Measurements from ENCODE around the gene CHST15. TPM values are rescaled to one million over a fixed set of nuclear protein-coding genes. Genes with fewer than 3 reads are reported as not detected.

CHST15 gene
- total RNA-seq, 1 donor from 2014 or later, result 27.0 TPM

DNA sequence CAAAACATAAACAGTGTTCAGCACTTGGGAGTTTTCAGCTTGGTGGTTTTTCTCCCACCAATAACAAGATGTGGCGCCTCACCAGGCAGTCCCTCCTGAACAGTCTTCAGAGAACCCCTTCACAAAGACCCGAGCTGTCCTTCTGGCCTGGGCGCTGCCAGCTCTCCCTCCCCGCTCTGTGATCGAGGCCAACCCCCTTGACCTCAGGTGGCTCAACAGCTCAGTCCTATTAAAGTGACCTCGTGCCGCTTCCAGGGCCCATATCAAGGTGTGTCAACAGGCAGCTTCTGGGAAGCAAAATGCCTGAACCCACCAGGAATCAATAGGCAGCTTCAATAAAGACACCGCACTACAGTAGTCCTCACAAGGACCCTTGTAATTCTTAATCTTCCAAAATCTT lies 63.3 kb downstream of the CHST15 start:
- intact Hi-C loops (cut with DNase I), result loop anchor here (10.0 kb wide), 1 partner anchor 55 kb away; no protein-coding TSS in a partner anchor
- DNase-seq (ENCODE audit: extremely low spot score in 2 of 2), result no peak
- TF ChIP-seq POLR2A (IDR thresholded peaks at IDR 0.05) (no peak), POLR2AphosphoS5 (IDR thresholded peaks at IDR 0.05; ENCODE audit: insufficient read depth in 1 of 2, low read depth in 1 of 2) (no peak)
- TF ChIP-seq, protein P1, sequence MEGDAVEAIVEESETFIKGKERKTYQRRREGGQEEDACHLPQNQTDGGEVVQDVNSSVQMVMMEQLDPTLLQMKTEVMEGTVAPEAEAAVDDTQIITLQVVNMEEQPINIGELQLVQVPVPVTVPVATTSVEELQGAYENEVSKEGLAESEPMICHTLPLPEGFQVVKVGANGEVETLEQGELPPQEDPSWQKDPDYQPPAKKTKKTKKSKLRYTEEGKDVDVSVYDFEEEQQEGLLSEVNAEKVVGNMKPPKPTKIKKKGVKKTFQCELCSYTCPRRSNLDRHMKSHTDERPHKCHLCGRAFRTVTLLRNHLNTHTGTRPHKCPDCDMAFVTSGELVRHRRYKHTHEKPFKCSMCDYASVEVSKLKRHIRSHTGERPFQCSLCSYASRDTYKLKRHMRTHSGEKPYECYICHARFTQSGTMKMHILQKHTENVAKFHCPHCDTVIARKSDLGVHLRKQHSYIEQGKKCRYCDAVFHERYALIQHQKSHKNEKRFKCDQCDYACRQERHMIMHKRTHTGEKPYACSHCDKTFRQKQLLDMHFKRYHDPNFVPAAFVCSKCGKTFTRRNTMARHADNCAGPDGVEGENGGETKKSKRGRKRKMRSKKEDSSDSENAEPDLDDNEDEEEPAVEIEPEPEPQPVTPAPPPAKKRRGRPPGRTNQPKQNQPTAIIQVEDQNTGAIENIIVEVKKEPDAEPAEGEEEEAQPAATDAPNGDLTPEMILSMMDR (IDR thresholded peaks at IDR 0.05), result no peak
- no peaks in the 10 kb centered on the region for H3K36me3 ChIP-seq
- no peak overlapping the region for H3K4me3 ChIP-seq
- H3K4me1 ChIP-seq, result peaks cover 10% of the 10 kb centered on the region
- H3K27me3 ChIP-seq, result no peaks in the 10 kb centered on the region
- H3K27ac ChIP-seq, result no peak overlapping the region
- H3K9me3 ChIP-seq, result no peaks in the 10 kb centered on the region

DNA sequence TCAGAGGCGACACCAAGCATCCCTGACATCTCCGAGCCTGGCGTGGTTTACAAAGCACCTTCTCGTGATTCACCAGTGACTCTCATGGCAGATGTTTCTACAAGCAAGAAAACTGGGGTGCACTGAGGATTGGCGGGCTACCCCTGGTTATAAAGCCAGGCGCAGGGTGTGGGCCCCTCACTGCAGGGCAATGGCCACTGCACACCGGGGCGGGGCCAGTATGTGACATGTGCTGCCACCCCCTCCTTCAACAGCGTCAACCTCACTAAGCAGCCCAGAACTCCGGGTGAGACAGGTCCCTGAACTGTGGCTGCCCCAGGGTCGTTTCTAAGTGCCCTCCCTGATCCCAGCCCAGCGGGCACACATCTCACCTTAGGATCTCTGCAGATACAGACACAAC lies 63.8 kb downstream of the CHST15 start:
- Histone ChIP-seq H3K27ac (no peak overlapping the region), H3K36me3 (no peaks in the 10 kb centered on the region), H3K4me1 (peaks cover 10% of the 10 kb centered on the region), H3K9me3 (no peaks in the 10 kb centered on the region), H3K27me3 (no peaks in the 10 kb centered on the region), H3K4me3 (no peak overlapping the region)
- no peak for DNase-seq (ENCODE audit: extremely low spot score in 2 of 2)
- intact Hi-C loops (cut with DNase I), result no loop called here
- TF ChIP-seq POLR2AphosphoS5 (IDR thresholded peaks at IDR 0.05; ENCODE audit: insufficient read depth in 1 of 2, low read depth in 1 of 2), result no peak
- TF ChIP-seq POLR2A (IDR thresholded peaks at IDR 0.05), result no peak
- TF ChIP-seq, protein P1 (IDR thresholded peaks at IDR 0.05), result no peak

DNA sequence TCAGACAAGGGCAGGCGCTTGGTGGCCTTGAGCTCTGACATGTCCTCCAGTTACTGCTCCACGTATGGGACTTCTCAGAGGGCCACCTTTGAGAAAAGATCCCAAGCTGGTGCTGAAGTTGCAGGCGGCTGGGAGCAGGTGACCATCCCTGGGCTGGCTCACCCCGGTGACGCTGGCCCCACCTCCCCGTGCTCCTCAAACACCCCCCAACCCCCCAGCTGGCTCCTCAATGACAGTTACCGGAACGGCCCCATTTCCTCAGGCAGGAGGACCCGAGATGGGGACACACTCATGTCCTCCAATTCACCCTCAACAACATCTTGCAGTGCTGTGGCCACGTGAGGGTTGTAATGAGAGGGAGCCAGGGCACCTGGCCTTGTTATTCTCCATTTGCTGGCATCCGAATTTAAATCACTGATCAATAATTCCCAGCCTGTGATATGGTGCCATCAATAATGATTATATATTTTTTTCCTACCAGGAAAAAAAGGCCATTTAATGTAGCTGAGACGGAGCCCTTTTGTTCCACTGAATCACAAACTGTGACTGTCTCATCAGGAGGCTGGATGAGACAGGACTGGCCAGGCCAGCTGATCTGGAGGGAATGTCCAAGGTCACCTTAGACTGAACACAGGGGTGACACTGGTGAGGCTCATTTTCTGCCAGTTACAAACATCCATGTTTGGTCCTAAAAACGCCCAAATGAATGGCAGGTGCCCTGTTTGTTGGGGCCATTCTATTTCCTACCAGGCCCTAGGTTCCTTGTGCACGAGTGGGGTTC lies 64.5 kb downstream of the CHST15 start:
- H3K4me1 ChIP-seq, result peaks cover 10% of the 10 kb centered on the region
- TF ChIP-seq, protein P1 (IDR thresholded peaks at IDR 0.05), result no peak
- TF ChIP-seq POLR2AphosphoS5 (IDR thresholded peaks at IDR 0.05; ENCODE audit: insufficient read depth in 1 of 2, low read depth in 1 of 2), result no peak
- TF ChIP-seq POLR2A (IDR thresholded peaks at IDR 0.05), result no peak
- H3K27ac ChIP-seq, result no peak overlapping the region

DNA sequence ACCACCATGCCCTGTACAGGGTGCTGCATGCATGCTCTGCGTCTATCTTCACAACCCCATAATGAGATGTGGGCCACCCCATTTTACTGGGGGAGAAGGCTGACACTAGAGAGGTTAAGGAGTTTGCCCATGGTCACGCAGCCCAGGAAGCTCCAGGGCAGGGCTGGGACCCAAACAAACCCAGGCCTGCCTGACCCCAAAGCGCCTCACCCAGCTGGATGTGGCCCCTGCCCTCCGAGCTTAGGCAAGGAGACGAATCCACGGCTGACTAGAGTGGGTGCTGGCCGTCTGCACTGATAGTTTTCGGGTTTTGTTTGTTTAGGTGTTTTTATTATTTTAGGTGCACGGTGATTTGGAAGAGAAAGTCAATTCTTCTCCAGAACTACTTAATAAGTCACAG lies 65.7 kb downstream of the CHST15 start:
- Histone ChIP-seq H3K27me3 (no peaks in the 10 kb centered on the region), H3K4me1 (peaks cover 10% of the 10 kb centered on the region)
- intact Hi-C loops (cut with DNase I), result no loop called here

More for the DNA sequence above, 64.5 kb downstream of the CHST15 start:
- no peaks in the 10 kb centered on the region for H3K36me3 ChIP-seq
- intact Hi-C loops (cut with DNase I), result no loop called here
- no peaks in the 10 kb centered on the region for H3K9me3 ChIP-seq
- no peaks in the 10 kb centered on the region for H3K27me3 ChIP-seq
- H3K4me3 ChIP-seq, result no peak overlapping the region
- DNase-seq (ENCODE audit: extremely low spot score in 2 of 2), result no peak

More for the DNA sequence above, 65.7 kb downstream of the CHST15 start:
- DNase-seq (ENCODE audit: extremely low spot score in 2 of 2), result no peak
- no peak for TF ChIP-seq POLR2AphosphoS5 (IDR thresholded peaks at IDR 0.05; ENCODE audit: insufficient read depth in 1 of 2, low read depth in 1 of 2)
- TF ChIP-seq, protein P1 (IDR thresholded peaks at IDR 0.05), result no peak
- no peak for TF ChIP-seq POLR2A (IDR thresholded peaks at IDR 0.05)
- Histone ChIP-seq H3K9me3 (no peaks in the 10 kb centered on the region), H3K36me3 (no peaks in the 10 kb centered on the region), H3K27ac (no peak overlapping the region), H3K4me3 (no peak overlapping the region)

Data from vagina (tissue), 2 donors.